Thyroid gland (tissue), 4 donors: Measurements from ENCODE around the gene IFNAR2. TPM values are rescaled to one million over a fixed set of nuclear protein-coding genes. Genes with fewer than 3 reads are reported as not detected.

ENCODE experiments used
- DNase-seq, 2 donors: peaks; one replicate each; pipeline ENCODE4 v3.0.0-alpha.2; 2019
- H3K27ac ChIP-seq, 3 donors: fragments of 200-600 bp; sonication (generic); 1 replicate in 2 of 3; 2 replicates in 1 of 3; pipeline ENCODE4 v1.5.1; 2016 to 2019; ENCODE audit warnings: mild to moderate bottlenecking in 1 of 3, moderate library complexity in 1 of 3
- H3K27me3 ChIP-seq: fragments of 200-600 bp; sonication (generic); one replicate; pipeline ENCODE4 v1.5.1; 2019
- H3K36me3 ChIP-seq, 2 donors: fragments of 200-600 bp; sonication (generic); one replicate each; pipeline ENCODE4 v1.5.1; 2016 to 2019
- H3K4me1 ChIP-seq, 2 donors: fragments of 200-600 bp; sonication (generic); one replicate each; pipeline ENCODE4 v1.5.1; 2017 to 2019
- H3K4me3 ChIP-seq, 3 donors: fragments of 200-600 bp; sonication (generic); replicated peaks in 1 of 3; 1 replicate in 2 of 3; 2 replicates in 1 of 3; pipeline ENCODE4 v1.5.1; 2016; ENCODE audit warnings: mild to moderate bottlenecking in 1 of 3
- H3K9me3 ChIP-seq: fragments of 200-600 bp; sonication (generic); one replicate; pipeline ENCODE4 v1.5.1; 2017
- CTCF ChIP-seq, 6 experiments: fragments of 200-600 bp in 3 of 6; fragments of 450-650 bp in 3 of 6; sonication (generic) in 3 of 6; IDR thresholded peaks; one replicate each; pipeline ENCODE4 v1.5.1; 2016 to 2019; ENCODE audit warnings: antibody characterized with exemption in 6 of 6, mild to moderate bottlenecking in 2 of 6, inconsistent platforms in 1 of 6, moderate library complexity in 1 of 6
- POLR2A ChIP-seq, 2 donors: fragments of 450-650 bp; IDR thresholded peaks; one replicate each; pipeline ENCODE4 v1.6.1; 2017; ENCODE audit warnings: antibody characterized with exemption in 2 of 2, mild to moderate bottlenecking in 2 of 2, moderate library complexity in 1 of 2
- WGBS, 2 donors: methylation state at CpG; one replicate each; pipeline ENCODE4 v1.1.5; 2017; 5-methylcytosine and 5-hydroxymethylcytosine counted together
- intact Hi-C: fragments of 100-400 bp; cut with DNase I; formaldehyde crosslinking; loops from one replicate; pipeline ENCODE4 v1.15.1; 2023
- total RNA-seq, 4 donors: library from RNA; depleted of rRNA; stranded (reverse); fragments of >200 nt; gene quantifications; one replicate each; pipeline ENCODE4 v1.2.3, GENCODE V29; 2016

Gene IFNAR2
- total RNA-seq, 4 donors from 2014 or later, result 6.6 to 11.0 (median 7.8) TPM

GRCh38 chr21:33196941-33197374, 32.8 kb upstream of the IFNAR2 start:
- Histone ChIP-seq H3K9me3 (no peaks in the 10 kb centered on the region), H3K36me3 (no peaks in the 10 kb centered on the region), H3K27ac (peak overlapping the region; percentile 22 to 48 (median 28)), H3K4me1 (peaks cover 0 to 19% of the 10 kb centered on the region in 2 donors), H3K4me3 (no peak overlapping the region), H3K27me3 (no peaks in the 10 kb centered on the region)
- intact Hi-C loops, result no loop called here
- DNase-seq, result peak; percentile 64 to 69
- TF ChIP-seq CTCF (IDR thresholded peaks at IDR 0.05) (peak; percentile 67 to 86 (median 77)), POLR2A (IDR thresholded peaks at IDR 0.05) (no peak)
- WGBS, 2 donors, result 13 to 14% methylated on average over 14 of the region's 14 CpGs

- no peaks in the 10 kb centered on the region for H3K27me3 ChIP-seq
- H3K9me3 ChIP-seq, result no peaks in the 10 kb centered on the region
- H3K4me1 ChIP-seq, result peaks cover 0 to 19% of the 10 kb centered on the region in 2 donors
- no peak overlapping the region for H3K4me3 ChIP-seq
- intact Hi-C loops, result no loop called here
- H3K36me3 ChIP-seq, result no peaks in the 10 kb centered on the region
- no peak for TF ChIP-seq POLR2A (IDR thresholded peaks at IDR 0.05)
- no peak for TF ChIP-seq CTCF (IDR thresholded peaks at IDR 0.05)
- peak overlapping the region; percentile 22 to 48 (median 28) for H3K27ac ChIP-seq
- 42 to 55% methylated on average over 4 of the region's 4 CpGs for WGBS, 2 donors
- peak; percentile 21 to 52 for DNase-seq
These were observed 32.2 kb upstream of the IFNAR2 start for GRCh38 chr21:33197496-33197895.

- peak; percentile 12 to 19 for DNase-seq
- no peaks in the 10 kb centered on the region for H3K27me3 ChIP-seq
- intact Hi-C loops, result no loop called here
- no peaks in the 10 kb centered on the region for H3K9me3 ChIP-seq
- H3K4me1 ChIP-seq, result peaks cover 0 to 23% of the 10 kb centered on the region in 2 donors
- TF ChIP-seq POLR2A (IDR thresholded peaks at IDR 0.05) (no peak), CTCF (IDR thresholded peaks at IDR 0.05) (no peak)
- H3K27ac ChIP-seq, result peak overlapping the region in 2 of 3 donors; percentile 9 to 48
- no peak overlapping the region for H3K4me3 ChIP-seq
- H3K36me3 ChIP-seq, result no peaks in the 10 kb centered on the region
- WGBS, 2 donors, result 62 to 76% methylated on average over 9 of the region's 9 CpGs
These were observed 31.2 kb upstream of the IFNAR2 start for GRCh38 chr21:33198346-33199099.

GRCh38 chr21:33199100-33199464, 30.7 kb upstream of the IFNAR2 start:
- Histone ChIP-seq H3K4me1 (peaks cover 0 to 25% of the 10 kb centered on the region in 2 donors), H3K9me3 (no peaks in the 10 kb centered on the region), H3K27ac (no peak overlapping the region), H3K36me3 (no peaks in the 10 kb centered on the region), H3K27me3 (no peaks in the 10 kb centered on the region), H3K4me3 (no peak overlapping the region)
- intact Hi-C loops, result no loop called here
- DNase-seq, result no peak
- TF ChIP-seq POLR2A (IDR thresholded peaks at IDR 0.05), result no peak
- no peak for TF ChIP-seq CTCF (IDR thresholded peaks at IDR 0.05)
- 93% methylated on average over 6 of the region's 6 CpGs for WGBS, 2 donors

- H3K4me1 ChIP-seq, result peaks cover 0 to 25% of the 10 kb centered on the region in 2 donors
- no peak overlapping the region for H3K27ac ChIP-seq
- 21 to 24% methylated on average over 8 of the region's 8 CpGs for WGBS, 2 donors
- no peaks in the 10 kb centered on the region for H3K27me3 ChIP-seq
- H3K36me3 ChIP-seq, result no peaks in the 10 kb centered on the region
- H3K4me3 ChIP-seq, result no peak overlapping the region
- intact Hi-C loops, result loop anchor here (5.0 to 10.0 kb wide), 2 partner anchors 65 to 248 kb away; partner anchors contain the start of gene IL10RB
- peak; percentile 79 to 82 for DNase-seq
- H3K9me3 ChIP-seq, result no peaks in the 10 kb centered on the region
- no peak for TF ChIP-seq POLR2A (IDR thresholded peaks at IDR 0.05)
- TF ChIP-seq CTCF (IDR thresholded peaks at IDR 0.05), result peak; percentile 44 to 93 (median 84)
These were observed 30.1 kb upstream of the IFNAR2 start for GRCh38 chr21:33199516-33200217.
